GM12872 (cell line): ENCODE data around the gene XKR7.

ENCODE experiments used
- TF ChIP-seq, protein P1 (sequence below): IDR thresholded peaks from 3 replicates; pipeline ENCODE4 v1.5.1; 2011; ENCODE audit warnings: low read depth, mild to moderate bottlenecking, low read length, moderate library complexity; ENCODE audit not compliant: insufficient read depth

Gene XKR7

GRCh38 chr20:31984981-31985471 is 17.1 kb downstream of the XKR7 start:
- TF ChIP-seq, protein P1, sequence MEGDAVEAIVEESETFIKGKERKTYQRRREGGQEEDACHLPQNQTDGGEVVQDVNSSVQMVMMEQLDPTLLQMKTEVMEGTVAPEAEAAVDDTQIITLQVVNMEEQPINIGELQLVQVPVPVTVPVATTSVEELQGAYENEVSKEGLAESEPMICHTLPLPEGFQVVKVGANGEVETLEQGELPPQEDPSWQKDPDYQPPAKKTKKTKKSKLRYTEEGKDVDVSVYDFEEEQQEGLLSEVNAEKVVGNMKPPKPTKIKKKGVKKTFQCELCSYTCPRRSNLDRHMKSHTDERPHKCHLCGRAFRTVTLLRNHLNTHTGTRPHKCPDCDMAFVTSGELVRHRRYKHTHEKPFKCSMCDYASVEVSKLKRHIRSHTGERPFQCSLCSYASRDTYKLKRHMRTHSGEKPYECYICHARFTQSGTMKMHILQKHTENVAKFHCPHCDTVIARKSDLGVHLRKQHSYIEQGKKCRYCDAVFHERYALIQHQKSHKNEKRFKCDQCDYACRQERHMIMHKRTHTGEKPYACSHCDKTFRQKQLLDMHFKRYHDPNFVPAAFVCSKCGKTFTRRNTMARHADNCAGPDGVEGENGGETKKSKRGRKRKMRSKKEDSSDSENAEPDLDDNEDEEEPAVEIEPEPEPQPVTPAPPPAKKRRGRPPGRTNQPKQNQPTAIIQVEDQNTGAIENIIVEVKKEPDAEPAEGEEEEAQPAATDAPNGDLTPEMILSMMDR, result no peak

DNA sequence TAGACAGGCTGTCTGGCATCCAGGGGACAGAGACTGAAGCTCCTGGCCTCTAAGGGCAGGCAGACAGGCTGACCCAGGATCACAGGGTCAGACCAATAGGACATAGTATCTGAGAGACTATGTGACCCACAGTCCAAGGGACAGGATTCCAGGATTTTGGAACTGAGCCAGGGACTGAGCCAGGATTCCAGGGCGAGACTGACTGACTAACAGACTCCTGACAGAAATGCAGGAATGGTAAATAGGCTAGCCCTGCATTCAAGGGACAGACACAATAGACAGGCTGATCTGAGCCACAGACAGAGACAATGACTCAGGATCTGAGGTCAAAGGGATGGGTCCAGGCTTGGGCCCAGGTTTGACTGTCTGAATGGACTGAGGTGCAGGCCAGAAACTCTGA is 19.8 kb downstream of the XKR7 start:
- TF ChIP-seq, protein P1, result no peak

GRCh38 chr20:31988430-31989015 is 20.6 kb downstream of the XKR7 start:
- TF ChIP-seq, protein P1, result no peak

- TF ChIP-seq, protein P1, result no peak
These were observed 21.2 kb downstream of the XKR7 start for GRCh38 chr20:31989030-31989645.

GRCh38 chr20:31990641-31991338 is 22.8 kb downstream of the XKR7 start:
- TF ChIP-seq, protein P1, result no peak

DNA sequence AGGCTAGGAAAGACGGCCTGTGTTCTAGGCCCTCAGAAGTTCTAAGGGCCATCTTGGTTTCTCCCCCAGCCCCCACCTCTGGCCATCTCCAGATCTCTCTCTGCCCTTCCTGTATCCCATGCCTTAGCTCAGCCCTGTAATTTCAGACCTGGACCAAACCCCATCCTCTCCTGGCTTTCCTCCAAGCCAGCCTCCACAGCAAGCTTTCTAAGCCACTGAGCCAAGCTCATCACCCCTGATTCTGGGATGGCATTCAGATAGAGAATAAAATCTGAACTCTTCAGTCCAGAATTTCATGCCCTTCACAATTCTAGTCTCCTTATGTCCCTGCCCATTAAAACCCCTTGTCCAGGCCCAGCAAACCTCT is 23.4 kb downstream of the XKR7 start:
- TF ChIP-seq, protein P1, result no peak

GRCh38 chr20:31992086-31992485 is 24.1 kb downstream of the XKR7 start:
- TF ChIP-seq, protein P1, result no peak
